Iris pigment epithelial cell (primary cell): ENCODE measurements around the gene C22orf23.

Experiments used
- DNase-seq: peaks from one replicate; pipeline ENCODE4 v3.0.0-alpha.2; 2011; ENCODE audit warnings: low read depth

Gene C22orf23

DNA sequence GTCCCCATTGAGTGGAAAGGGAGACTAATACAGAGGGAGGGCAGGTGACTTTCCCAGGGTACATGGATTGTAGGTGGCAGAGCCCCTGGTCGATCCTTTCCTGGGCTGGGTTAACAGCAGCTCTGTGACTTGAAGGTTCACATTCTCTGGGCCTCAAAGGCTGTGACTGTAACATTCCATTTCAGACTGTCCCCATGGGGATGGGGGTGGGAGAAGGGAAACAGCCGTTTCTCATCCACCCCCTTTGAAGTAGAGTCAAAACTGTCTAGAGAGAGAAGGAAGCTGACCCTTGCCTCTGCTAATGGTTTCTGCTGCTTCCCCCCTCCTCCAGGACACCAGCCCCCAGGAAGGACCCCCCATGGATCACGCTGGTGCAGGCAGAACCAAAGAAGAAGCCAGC, 28.1 kb downstream of the C22orf23 start:
- no peak for DNase-seq

- DNase-seq, result no peak
Measured at GRCh38 chr22:37924386-37925065, 28.9 kb downstream of the C22orf23 start.

DNA sequence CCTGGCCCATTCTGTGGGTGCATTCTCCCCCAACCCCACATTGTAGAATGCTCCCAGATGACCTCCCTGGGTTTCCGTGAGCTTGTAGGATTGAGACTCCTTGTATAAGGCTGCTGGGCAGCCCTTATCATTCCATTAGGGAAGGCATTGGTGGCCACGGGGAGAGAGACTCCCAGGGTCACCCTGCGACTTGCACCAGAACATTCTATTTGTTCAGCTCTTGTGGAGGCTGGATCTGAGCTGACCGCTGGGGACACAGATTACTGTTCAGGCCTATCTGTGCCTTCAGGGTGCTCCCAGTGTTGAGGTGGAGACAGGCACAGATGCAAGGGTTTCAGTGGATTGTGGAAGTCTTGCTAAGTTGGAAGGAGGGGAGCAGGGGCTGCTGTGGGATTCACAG, 29.5 kb downstream of the C22orf23 start:
- no peak for DNase-seq

GRCh38 chr22:37922191-37922590, 31.2 kb downstream of the C22orf23 start:
- DNase-seq, result no peak

- DNase-seq, result no peak
Measured at GRCh38 chr22:37920126-37920525, 33.3 kb downstream of the C22orf23 start.

- no peak for DNase-seq
Measured at GRCh38 chr22:37918580-37919270, 34.7 kb downstream of the C22orf23 start.

DNA sequence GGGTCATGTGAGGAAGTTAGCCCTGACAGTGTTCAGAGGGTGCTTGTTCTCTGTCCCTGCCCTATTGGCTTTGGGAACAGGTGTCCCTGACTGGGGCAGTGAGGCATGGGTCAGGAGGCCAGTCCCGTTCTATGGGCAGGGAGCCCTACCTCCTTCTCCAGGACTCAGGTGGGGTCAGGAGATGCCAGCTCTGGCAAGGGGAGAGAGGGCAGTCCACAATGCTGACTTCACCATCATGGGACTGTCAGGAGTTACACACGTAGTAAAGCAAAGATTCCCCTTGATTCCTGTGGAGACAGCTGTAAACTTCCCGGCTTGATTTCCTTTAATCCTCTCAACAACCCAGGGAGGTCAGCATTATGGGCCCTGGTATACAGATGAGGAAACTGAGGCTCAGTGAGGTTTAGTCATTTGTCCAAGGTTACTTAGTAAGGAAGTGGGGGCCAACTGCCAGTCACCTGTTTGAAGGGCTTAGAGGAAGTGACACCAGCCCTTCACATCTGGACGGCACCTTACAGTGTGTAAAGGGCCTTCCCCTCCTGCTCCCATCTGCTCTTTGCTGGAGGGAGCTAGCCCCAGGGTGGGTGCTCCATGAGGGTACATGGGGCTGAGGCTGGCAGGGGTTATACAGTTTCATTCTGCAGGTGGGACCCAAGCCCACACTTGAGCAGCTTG, 35.4 kb downstream of the C22orf23 start:
- DNase-seq, result no peak

GRCh38 chr22:37916311-37916710, 37.1 kb downstream of the C22orf23 start:
- DNase-seq, result no peak

DNA sequence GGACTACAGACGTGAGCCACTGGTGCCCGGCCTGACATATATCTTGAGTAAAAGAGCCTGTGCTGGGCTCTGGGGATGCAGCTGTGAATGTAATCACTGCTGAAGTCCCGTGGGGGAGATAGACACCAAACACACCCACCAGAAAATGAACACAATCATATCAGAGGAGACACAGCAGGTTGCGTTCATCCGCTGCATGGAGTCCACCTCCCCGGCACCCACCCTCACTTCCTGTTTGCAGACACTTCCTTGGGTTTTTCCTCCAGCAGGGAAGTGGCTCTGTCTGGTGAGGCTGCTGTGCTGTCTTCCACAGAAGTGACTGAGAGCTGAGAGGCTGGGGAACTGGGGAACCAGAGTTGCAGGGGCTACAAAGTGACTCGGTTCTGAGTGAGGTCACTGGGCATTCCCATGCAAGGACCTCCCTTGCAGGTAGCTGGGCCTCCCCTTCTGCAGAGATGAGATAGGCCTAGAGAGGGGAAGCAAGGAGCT, 40.1 kb downstream of the C22orf23 start:
- no peak for DNase-seq

GRCh38 chr22:37912171-37912570, 41.2 kb downstream of the C22orf23 start:
- no peak for DNase-seq

DNA sequence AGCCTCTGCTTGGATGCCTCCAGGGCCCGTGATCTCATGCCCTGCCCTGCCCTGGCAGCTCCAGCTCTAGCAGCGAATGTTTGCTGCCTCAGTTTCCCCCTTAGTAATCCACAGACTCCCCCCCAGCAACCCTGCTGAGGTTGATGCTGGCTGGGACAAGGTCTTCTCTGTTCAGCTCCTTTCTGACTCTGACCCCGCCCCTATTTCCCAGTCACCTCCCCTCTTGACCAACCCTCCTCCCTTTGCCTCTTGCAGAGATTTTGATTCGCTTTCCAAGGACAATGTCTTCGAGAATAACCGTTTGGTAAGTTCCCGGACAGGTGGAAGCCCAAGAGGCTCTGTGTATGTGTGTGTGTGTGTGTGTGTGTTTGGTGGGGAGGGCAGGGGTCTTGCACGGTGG, 41.7 kb downstream of the C22orf23 start:
- DNase-seq, result no peak

- no peak for DNase-seq
Measured at GRCh38 chr22:37910890-37911672, 42.3 kb downstream of the C22orf23 start.

DNA sequence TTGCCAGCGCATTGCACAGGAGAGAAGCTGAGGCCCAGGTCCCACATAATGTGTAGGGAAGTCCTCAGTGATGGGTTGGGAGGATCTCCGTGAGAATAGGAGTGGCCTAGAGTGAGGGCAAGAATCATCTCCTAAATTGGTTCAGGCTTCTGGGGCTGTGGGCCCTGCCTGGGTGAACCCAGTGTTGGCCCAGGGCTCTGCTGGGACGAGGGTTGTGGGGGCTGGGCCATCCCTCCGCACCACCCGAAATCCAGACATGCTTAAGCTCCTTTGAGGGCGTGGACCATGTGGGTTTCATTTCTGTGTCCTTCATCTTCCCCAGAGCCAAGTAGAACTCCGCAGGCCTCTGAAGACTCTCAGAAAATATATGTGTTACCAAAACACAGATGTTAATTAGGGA, 43.6 kb downstream of the C22orf23 start:
- no peak for DNase-seq

DNA sequence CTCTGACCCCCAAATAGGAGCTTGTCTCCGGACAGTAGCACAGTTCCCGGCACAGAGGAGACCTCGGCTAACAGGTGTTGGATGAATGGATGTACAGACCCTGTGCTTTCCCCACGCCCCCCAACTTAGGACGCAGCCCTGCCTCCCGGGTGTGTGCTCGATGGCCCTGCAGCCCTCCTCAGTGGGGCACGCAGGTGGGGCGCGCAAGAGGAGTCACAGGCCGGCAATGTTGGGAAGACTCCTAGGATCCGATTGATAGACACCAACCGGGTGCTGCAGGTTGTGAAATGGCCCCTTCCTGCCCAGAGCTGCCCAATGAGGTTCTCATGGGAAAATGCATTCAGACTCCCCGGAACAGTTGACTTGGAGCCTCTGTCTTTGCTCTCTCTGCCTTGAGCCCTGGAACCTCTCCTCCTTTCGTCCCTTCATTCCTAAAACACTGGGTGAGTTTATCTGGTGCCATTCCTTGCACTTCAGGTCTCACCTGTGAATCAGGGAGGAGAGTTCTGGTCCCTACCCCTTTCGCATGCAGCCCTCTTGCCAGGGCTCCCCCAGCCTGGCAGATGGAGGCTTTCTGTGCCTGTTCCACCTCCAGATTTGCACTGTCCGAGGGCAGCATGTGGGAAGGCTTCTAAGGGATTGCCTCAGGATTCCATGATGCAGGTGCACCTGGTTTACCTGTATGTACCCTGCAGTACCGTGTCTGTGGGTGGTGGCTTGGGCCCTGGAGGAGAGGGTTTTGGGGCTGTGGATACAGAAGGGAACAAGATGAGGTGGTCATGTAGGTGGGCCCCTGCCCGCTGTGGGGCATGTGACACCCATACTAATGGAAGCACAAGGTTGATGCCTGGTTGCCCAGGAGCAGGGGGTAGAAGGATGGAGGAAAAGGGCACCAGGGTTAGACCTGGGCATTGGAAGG, 46.1 kb downstream of the C22orf23 start:
- peak; percentile 53 for DNase-seq

GRCh38 chr22:37906364-37907008, 46.9 kb downstream of the C22orf23 start:
- DNase-seq, result no peak

DNA sequence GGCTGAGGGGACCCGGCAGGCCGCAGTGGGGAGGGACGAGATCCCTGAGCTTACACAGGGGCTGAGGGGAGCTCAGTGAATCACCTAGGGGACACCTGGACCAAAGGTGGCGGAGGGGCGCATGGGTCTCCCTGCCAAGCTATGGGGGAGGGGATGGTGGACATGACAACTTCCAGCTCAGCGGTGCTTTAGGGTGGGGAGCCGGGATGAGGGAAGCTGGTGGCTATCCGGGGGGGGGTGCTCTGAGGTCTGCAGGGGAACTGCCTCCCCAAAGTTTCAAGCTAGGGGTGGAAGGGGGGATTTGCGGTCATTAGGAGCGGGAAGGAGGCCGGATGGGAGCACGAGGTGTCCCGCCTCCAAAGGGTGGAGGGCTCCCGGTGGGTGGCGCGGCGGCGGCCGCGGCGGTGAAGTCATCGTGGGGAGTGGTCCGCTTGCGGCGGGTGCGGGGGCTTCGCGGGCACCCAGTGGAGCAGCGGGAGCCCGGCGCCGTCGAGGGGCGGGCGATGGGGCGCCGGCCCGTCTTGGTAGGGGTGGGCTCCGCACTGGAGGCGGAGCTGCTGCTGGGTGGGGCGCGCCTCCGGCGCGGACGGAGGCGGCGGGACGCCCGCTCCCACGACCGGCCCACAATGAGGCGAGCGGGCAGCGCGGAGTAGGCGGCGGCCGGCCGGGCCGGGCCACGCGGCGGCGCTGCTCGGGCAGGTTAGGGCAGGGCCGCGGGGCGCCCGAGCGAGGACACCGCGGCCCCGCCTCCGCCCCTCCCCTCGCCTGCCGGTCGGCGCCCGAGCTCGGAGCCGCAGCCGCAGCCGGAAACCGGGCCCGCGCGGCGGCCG, 47.7 kb downstream of the C22orf23 start, which contains the start of gene MICALL1:
MICALL1 (plus strand) TSS at position 764 of the 830 bp plus-strand sequence. CDS start 126 bp downstream, outside the sequence.
- DNase-seq, result peak; percentile 75

- DNase-seq, result peak; percentile 98
Measured at GRCh38 chr22:37904572-37905533, 48.5 kb downstream of the C22orf23 start.

DNA sequence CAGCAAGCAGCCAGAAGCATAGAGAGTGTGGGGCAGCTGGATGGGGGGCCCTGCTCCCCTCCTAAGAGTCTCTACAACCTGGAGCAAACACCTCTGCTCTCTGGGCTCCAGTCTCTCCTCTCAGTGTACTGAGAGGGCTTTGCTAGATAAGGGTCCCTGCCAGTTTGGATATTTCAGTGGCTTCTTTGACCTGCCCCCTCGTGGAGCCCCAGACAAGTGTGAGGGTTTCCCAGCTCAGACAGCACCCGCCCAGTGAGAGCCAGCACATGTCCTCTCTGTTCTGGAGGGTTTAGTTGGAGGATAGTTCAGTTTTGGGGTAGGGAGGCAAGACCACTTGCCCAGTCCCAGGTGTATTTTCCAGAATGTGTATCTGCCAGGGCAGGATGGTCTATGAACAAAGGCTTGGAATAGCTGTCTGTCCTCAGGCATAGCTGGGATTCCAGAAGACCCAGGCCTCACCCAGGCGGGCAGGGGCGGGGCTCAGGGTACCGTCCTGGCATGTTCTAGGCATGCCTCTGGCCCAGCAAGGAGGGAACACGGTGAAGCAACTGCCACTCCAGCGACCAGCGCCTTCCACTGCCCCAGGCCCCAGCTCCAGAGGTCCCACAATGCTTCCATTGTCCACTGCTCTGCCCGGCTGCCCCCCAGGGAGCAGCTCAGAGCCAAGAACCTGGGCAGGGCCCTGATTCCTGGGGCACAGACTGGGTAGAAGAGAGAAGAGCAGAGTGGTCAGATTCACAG, 54.8 kb downstream of the C22orf23 start:
- DNase-seq, result no peak
